Measurements from ENCODE around the gene CABP7.

The CABP7 gene

GRCh38 chr22:29762263-29762662, 42.5 kb downstream of the CABP7 start:
- H3K4me3 ChIP-seq (replicated peaks; ENCODE audit: low read depth, low read length): no peak overlapping the region
- DNase-seq (ENCODE audit: low read depth): no peak
- TF ChIP-seq CTCF (IDR thresholded peaks at IDR 0.05; ENCODE audit: low read length, missing control alignments): no peak

DNA sequence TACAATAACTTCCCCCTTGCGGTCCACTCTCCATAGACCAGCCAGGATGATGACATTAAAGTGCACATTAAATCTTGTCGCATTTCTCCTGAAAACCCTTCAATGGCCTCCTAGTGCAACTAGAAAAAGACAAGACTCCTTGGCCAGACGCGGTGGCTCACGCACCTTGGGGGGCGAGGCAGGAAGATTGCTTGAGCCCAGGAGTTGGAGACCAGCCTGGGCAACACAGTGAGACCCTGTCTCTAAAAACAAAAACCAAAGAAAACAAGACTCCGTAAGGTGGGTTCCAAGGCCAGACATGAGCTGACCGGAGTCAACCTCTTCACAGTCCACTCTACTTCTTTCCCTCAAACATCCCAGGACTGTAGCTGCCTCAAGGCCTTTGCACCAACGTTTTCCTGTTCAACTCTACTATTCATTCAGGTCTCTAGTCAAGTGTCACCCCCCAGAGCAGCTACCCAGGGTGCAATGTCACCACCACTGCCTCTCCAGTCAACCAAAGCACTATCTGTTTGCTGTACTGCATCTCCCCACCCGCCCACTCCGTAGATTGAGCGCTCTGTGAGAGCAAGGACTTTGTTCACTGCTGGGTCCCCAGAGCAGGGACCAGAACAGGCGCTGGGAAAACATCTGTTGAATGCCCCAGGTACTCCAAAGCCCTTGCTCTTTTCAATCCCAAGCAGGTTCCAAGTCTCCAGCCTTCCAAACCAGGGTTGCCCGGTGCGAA, 46.3 kb downstream of the CABP7 start:
- H3K4me3 ChIP-seq (replicated peaks; ENCODE audit: low read depth, low read length): peak overlapping the region; percentile 100
- no peak for TF ChIP-seq CTCF (IDR thresholded peaks at IDR 0.05; ENCODE audit: low read length, missing control alignments)
- DNase-seq (ENCODE audit: low read depth): no peak

DNA sequence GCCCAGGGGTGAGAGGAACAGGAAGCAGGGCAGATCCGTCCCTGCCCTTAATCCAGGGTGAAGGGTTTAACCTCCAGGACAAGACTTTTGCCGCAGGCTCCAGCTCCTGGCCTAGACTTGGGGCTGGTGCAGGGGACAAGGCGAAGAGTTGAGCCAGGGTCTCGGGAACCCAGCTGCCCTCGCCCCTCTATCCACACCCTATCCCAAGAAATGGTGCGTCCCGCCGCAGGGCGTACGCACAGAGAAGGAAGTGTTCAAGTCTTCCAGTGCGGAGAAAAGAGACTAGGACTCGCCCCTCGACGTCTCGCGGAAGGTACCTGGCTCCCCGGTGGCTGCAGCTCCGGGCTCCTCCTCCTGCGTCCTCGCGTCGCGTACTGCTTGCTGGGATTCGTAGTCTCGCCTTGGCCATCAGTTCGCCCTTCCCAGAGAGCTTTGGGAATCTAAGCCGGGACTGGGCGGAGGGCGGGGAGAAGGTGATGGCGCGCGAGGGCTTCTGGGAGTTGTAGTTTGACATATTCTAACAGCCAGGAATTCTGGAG, 46.9 kb downstream of the CABP7 start, which contains the start of gene ZMAT5:
TSS of gene ZMAT5 (minus strand) at position 376 of the 539 bp plus-strand sequence. CDS start 18,463 bp downstream, outside the sequence.
- peak; percentile 97 for DNase-seq (ENCODE audit: low read depth)
- H3K4me3 ChIP-seq (replicated peaks; ENCODE audit: low read depth, low read length): peak within 1 kb of the TSS; percentile 100
- no peak for TF ChIP-seq CTCF (IDR thresholded peaks at IDR 0.05; ENCODE audit: low read length, missing control alignments)

DNA sequence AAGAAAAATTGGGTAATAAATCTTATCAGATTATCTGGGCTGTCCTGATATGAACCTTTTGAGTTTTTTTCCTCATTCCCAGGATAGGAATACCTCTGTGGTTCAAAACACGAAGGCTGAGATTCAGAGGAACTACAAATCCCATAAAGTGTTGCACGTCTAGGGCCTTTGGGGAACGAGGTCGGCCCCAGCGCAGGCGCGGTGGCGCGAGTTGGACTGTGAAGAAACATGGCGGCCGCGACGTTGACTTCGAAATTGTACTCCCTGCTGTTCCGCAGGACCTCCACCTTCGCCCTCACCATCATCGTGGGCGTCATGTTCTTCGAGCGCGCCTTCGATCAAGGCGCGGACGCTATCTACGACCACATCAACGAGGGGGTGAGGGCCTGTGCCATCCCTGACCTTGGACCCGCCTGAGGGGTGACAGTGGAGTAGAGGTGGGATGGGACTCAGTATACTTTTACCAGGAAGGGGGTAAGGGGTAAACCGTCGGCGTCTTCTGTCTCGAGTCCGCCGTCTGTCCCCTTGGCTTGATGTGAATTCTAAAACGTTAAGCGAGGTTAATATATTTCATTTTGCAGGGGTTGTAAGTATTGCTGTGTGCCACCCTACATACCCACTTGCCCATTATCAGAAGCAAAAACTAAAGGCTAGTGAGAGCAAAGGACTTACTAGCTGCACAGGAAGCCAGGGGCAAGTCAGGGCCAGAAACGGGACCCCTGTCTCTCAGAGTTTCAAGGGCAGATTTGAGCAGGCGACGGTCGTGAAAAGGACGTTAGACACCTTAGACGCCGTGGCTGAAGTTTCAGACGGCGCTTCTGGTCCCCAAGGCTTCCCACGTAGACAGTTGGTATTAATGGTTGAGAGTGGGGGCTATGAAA, 47.6 kb downstream of the CABP7 start, which contains the start of gene UQCR10:
TSS of gene UQCR10 (plus strand) at position 199 of the 881 bp plus-strand sequence. CDS start at position 229, 30 bp downstream.
- DNase-seq (ENCODE audit: low read depth): peak; percentile 94
- H3K4me3 ChIP-seq (replicated peaks; ENCODE audit: low read depth, low read length): peak within 1 kb of the TSS; percentile 100
- TF ChIP-seq CTCF (IDR thresholded peaks at IDR 0.05; ENCODE audit: low read length, missing control alignments): no peak

DNA sequence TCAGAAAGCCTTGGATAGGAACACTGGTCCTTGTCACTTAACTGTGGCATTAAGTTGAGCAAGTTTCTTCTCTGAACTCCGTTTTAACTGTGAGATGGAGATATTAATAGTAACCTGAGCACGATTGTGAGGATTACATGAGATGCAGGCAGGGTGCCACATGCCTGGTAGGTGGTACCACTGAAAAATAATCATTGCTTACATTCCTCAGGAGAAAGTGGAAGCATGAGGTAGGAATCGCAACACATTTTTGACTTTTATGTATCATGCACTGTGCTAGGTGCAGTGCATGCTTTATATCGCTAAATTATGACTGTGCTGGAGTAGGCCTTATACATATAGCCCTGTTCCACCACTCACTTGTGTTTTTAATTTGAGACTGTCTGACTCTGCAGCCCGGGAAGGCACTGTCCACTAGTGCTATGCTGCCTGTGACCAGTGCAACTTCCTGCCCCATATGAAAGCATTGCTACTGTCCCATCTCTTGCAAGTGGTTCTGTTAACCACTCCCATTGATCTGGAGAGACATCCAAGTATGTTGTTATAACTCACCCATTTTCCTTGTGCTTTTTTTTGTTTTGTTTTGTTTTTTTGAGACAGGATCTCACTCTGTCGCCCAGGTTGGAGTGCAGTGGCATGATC, 48.4 kb downstream of the CABP7 start:
- no peak for DNase-seq (ENCODE audit: low read depth)
- no peak for TF ChIP-seq CTCF (IDR thresholded peaks at IDR 0.05; ENCODE audit: low read length, missing control alignments)
- H3K4me3 ChIP-seq (replicated peaks; ENCODE audit: low read depth, low read length): peak overlapping the region; percentile 100

- no peak for TF ChIP-seq CTCF (IDR thresholded peaks at IDR 0.05; ENCODE audit: low read length, missing control alignments)
- no peak for DNase-seq (ENCODE audit: low read depth)
- H3K4me3 ChIP-seq (replicated peaks; ENCODE audit: low read depth, low read length): no peak overlapping the region
Observed at GRCh38 chr22:29769723-29770321, 50.0 kb downstream of the CABP7 start.
